Activated T-cell treated with anti-CD3 and anti-CD28 coated beads, Interleukin-2, amount 50 U/mL, for 72 hours (primary cell): ENCODE data around the gene PDHB. TPM values are rescaled to one million over a fixed set of nuclear protein-coding genes. Genes with fewer than 3 reads are reported as not detected.
"Not testable (repeated sequence)": the region's sequence is repeated elsewhere in the genome, so short reads cannot be mapped to it uniquely, and the experiment has no call there.

Source experiments
- ATAC-seq, 2 donors: fragments of 150-1000 bp; cut with Tn5 transposase; replicated peaks in 1 of 2; 2 replicates each; pipeline ENCODE4 v1.10.0; 2021; ENCODE audit warnings: moderate library complexity in 2 of 2, mild to moderate bottlenecking in 1 of 2
- DNase-seq, 2 donors: peaks; one replicate each; pipeline ENCODE4 v3.0.0; 2021 to 2022; ENCODE audit warnings: mixed read lengths in 1 of 2
- H3K27ac Mint-ChIP-seq: one replicate; pipeline ENCODE4 v1.8.0; 2022; ENCODE audit warnings: mild to moderate bottlenecking, moderate library complexity, mixed read lengths
- H3K27me3 Mint-ChIP-seq: one replicate; pipeline ENCODE4 v1.8.0; 2022; ENCODE audit warnings: low read depth, mixed read lengths
- H3K36me3 Mint-ChIP-seq, 2 donors: one replicate each; pipeline ENCODE4 v1.8.0; 2022; ENCODE audit warnings: mixed read lengths in 2 of 2, mild to moderate bottlenecking in 1 of 2; ENCODE audit not compliant: insufficient read depth in 2 of 2
- H3K4me1 Mint-ChIP-seq: one replicate; pipeline ENCODE4 v1.8.0; 2022; ENCODE audit warnings: low read depth, mixed read lengths
- H3K4me3 Mint-ChIP-seq, 2 donors: one replicate each; pipeline ENCODE4 v1.8.0; 2022; ENCODE audit warnings: mild to moderate bottlenecking in 2 of 2, mixed read lengths in 2 of 2, moderate library complexity in 2 of 2
- H3K9me3 Mint-ChIP-seq, 2 donors: one replicate each; pipeline ENCODE4 v1.8.0; 2022; ENCODE audit warnings: mixed read lengths in 2 of 2
- total RNA-seq, 2 donors: library from RNA; stranded (reverse); gene quantifications; one replicate each; pipeline ENCODE4 v1.2.3, GENCODE V29; 2022

The PDHB gene
- total RNA-seq, 2 donors from 2014 or later, result 36.9 to 40.5 TPM

GRCh38 chr3:58464866-58465265 is 31.2 kb upstream of the PDHB start:
- ATAC-seq (peak; percentile 50 to 53), DNase-seq (peak; percentile 20 to 34)
- H3K27ac Mint-ChIP-seq, result peak overlapping the region; percentile 28
- peak overlapping the region; percentile 51 to 58 for H3K4me3 Mint-ChIP-seq
- peaks cover 31% of the 10 kb centered on the region for H3K4me1 Mint-ChIP-seq
- H3K9me3 Mint-ChIP-seq, result no peaks in the 10 kb centered on the region
- H3K27me3 Mint-ChIP-seq, result no peaks in the 10 kb centered on the region
- no peaks in the 10 kb centered on the region for H3K36me3 Mint-ChIP-seq

DNA sequence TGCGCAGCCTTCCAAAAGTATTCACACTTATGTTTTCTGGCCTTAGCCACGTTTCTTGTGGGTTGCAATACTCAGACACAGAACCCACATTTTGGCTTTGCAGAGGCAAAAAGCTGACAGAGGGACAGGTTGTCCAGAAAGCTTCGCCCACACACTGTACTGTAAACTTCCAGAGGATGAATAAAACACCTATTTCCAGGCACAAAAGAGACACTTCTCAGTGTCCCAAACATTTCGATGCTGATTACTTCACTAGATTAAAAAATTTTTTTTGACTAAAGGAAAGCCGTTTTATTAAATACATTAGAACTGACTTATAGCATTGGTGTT is 30.3 kb upstream of the PDHB start:
- no peaks in the 10 kb centered on the region for H3K27me3 Mint-ChIP-seq
- H3K27ac Mint-ChIP-seq, result no peak overlapping the region
- no peaks in the 10 kb centered on the region for H3K36me3 Mint-ChIP-seq
- peak overlapping the region; percentile 37 to 66 for H3K4me3 Mint-ChIP-seq
- ATAC-seq (no peak), DNase-seq (no peak)
- peaks cover 25% of the 10 kb centered on the region for H3K4me1 Mint-ChIP-seq
- no peaks in the 10 kb centered on the region for H3K9me3 Mint-ChIP-seq

GRCh38 chr3:58463181-58463941 is 29.7 kb upstream of the PDHB start:
- DNase-seq (peak; percentile 86 to 89), ATAC-seq (peak; percentile 98)
- H3K9me3 Mint-ChIP-seq, result no peaks in the 10 kb centered on the region
- H3K27me3 Mint-ChIP-seq, result no peaks in the 10 kb centered on the region
- no peaks in the 10 kb centered on the region for H3K36me3 Mint-ChIP-seq
- H3K4me1 Mint-ChIP-seq, result peaks cover 25% of the 10 kb centered on the region
- H3K27ac Mint-ChIP-seq, result no peak overlapping the region
- H3K4me3 Mint-ChIP-seq, result peak overlapping the region; percentile 37 to 66

GRCh38 chr3:58462829-58463180 is 29.2 kb upstream of the PDHB start:
- Mint-ChIP-seq H3K4me3 (no peak overlapping the region), H3K27me3 (no peaks in the 10 kb centered on the region), H3K36me3 (no peaks in the 10 kb centered on the region), H3K27ac (no peak overlapping the region), H3K9me3 (no peaks in the 10 kb centered on the region), H3K4me1 (peaks cover 25% of the 10 kb centered on the region)
- ATAC-seq (no peak), DNase-seq (no peak)

DNA sequence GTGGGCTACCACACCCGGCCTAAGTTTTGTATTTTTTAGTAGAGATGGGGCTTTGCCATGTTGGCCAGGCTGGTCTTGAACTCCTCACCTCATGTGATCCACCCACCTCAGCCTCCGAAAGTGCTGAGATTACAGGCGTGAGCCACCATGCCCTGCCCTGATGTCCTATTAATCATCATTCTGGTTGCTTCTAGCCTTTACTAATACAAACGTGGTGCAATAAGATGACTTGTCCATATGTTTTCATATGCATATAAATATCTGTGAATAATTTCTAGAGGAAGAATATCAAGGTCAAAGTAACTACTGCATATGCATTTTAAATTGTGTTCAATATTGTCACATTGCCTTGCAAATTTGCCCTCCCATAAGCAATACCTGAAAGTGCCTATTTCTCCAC is 25.5 kb upstream of the PDHB start:
- ATAC-seq (no peak), DNase-seq (no peak)
- Mint-ChIP-seq H3K9me3 (peaks cover 5 to 8% of the 10 kb centered on the region in 2 donors), H3K36me3 (peaks cover 8 to 19% of the 10 kb centered on the region in 2 donors), H3K27me3 (no peaks in the 10 kb centered on the region), H3K27ac (no peak overlapping the region), H3K4me3 (no peak overlapping the region), H3K4me1 (peaks cover 9% of the 10 kb centered on the region)

- DNase-seq (no peak), ATAC-seq (no peak)
- Mint-ChIP-seq H3K27me3 (peaks cover 5% of the 10 kb centered on the region), H3K9me3 (peaks cover 12 to 15% of the 10 kb centered on the region in 2 donors), H3K36me3 (peaks cover 15 to 29% of the 10 kb centered on the region in 2 donors), H3K4me3 (no peak overlapping the region), H3K27ac (no peak overlapping the region), H3K4me1 (no peaks in the 10 kb centered on the region)
Measured at GRCh38 chr3:58452176-58452575, 18.5 kb upstream of the PDHB start.

- DNase-seq (no peak), ATAC-seq (no peak)
- no peaks in the 10 kb centered on the region for H3K36me3 Mint-ChIP-seq
- H3K27me3 Mint-ChIP-seq, result no peaks in the 10 kb centered on the region
- no peak overlapping the region for H3K4me3 Mint-ChIP-seq
- no peaks in the 10 kb centered on the region for H3K4me1 Mint-ChIP-seq
- no peak overlapping the region for H3K27ac Mint-ChIP-seq
- H3K9me3 Mint-ChIP-seq, result no peaks in the 10 kb centered on the region
Measured at GRCh38 chr3:58441514-58442450, 8.2 kb upstream of the PDHB start.

GRCh38 chr3:58440996-58441355 is 7.3 kb upstream of the PDHB start:
- not testable (repeated sequence) for H3K4me1 Mint-ChIP-seq, H3K4me3 Mint-ChIP-seq, ATAC-seq, H3K27ac Mint-ChIP-seq, H3K36me3 Mint-ChIP-seq, DNase-seq, H3K27me3 Mint-ChIP-seq, H3K9me3 Mint-ChIP-seq

DNA sequence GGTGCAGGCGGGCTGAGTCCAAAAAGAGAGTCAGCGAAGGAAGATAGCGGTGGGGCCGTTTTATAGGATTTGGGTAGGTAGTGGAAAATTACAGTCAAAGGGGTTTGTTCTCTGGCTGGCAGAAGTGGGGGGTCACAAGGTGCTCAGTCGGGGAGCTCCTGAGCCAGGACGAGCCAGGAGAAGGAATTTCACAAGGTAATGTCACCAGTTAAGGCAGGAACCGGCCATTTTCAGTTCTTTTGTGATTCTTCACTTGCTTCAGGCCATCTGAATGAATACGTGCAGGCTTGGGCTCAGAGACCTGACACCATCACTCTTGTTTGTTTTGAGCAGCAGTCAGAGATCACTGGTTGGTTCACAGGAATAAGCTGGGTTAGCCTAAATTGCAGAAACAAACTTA is 3.6 kb upstream of the PDHB start:
- ATAC-seq, DNase-seq, H3K4me3 Mint-ChIP-seq, H3K27me3 Mint-ChIP-seq, H3K9me3 Mint-ChIP-seq, H3K36me3 Mint-ChIP-seq: not testable (repeated sequence)
- Mint-ChIP-seq H3K27ac (peak overlapping the region; percentile 12), H3K4me1 (peaks cover 27% of the 10 kb centered on the region)

GRCh38 chr3:58434990-58435389 is 1.4 kb upstream of the PDHB start:
- Mint-ChIP-seq H3K9me3 (no peaks in the 10 kb centered on the region), H3K27ac (no peak overlapping the region), H3K4me3 (peak overlapping the region in 1 of 2 donors; percentile 28), H3K27me3 (no peaks in the 10 kb centered on the region), H3K4me1 (peaks cover 35% of the 10 kb centered on the region), H3K36me3 (peaks cover 0 to 8% of the 10 kb centered on the region in 2 donors)
- no peak for ATAC-seq
- no peak for DNase-seq

DNA sequence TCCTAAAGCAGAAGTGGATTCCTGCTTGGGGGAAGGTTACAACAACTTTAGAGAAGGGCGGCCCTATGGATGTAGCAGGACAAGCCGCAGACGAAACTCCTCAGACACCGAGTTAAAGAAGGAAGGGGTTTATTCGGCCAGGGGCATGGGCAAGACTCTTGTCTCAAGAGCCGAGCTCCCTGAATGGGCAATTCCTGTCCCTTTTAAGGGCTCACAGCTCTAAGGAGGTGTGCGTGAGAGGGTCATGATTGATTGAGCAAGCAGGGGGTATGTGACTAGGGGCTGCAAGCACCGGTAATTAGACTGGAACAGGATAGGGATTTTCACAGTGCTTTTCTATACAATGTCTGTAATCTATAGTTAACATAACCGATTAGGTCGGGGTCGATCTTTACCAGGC is 879 bp upstream of the PDHB start:
- Mint-ChIP-seq H3K4me1 (peaks cover 40% of the 10 kb centered on the region), H3K4me3 (peak overlapping the region; percentile 93 to 97), H3K36me3 (peaks cover 0 to 8% of the 10 kb centered on the region in 2 donors)

GRCh38 chr3:58434168-58434504 is 504 bp upstream of the PDHB start:
- peaks cover 0 to 9% of the 10 kb centered on the region in 2 donors for H3K36me3 Mint-ChIP-seq
- peak overlapping the region; percentile 93 to 97 for H3K4me3 Mint-ChIP-seq
- H3K27ac Mint-ChIP-seq, result no peak overlapping the region
- H3K27me3 Mint-ChIP-seq, result no peaks in the 10 kb centered on the region
- H3K4me1 Mint-ChIP-seq, result peaks cover 43% of the 10 kb centered on the region
- DNase-seq (no peak), ATAC-seq (no peak)
- H3K9me3 Mint-ChIP-seq, result no peaks in the 10 kb centered on the region

More for the DNA sequence above, 879 bp upstream of the PDHB start:
- no peak for DNase-seq
- H3K27me3 Mint-ChIP-seq, result no peaks in the 10 kb centered on the region
- no peaks in the 10 kb centered on the region for H3K9me3 Mint-ChIP-seq
- H3K27ac Mint-ChIP-seq, result no peak overlapping the region
- no peak for ATAC-seq

GRCh38 chr3:58432905-58433304 is 727 bp downstream of the PDHB start:
- Mint-ChIP-seq H3K27me3 (no peaks in the 10 kb centered on the region), H3K36me3 (peaks cover 4 to 18% of the 10 kb centered on the region in 2 donors), H3K9me3 (no peaks in the 10 kb centered on the region), H3K27ac (peak overlapping the region; percentile 87), H3K4me1 (peaks cover 43% of the 10 kb centered on the region), H3K4me3 (peak overlapping the region; percentile 93 to 97)
- ATAC-seq, result no peak
- DNase-seq, result no peak
